ENCODE results near the gene RASL10B.

DNA sequence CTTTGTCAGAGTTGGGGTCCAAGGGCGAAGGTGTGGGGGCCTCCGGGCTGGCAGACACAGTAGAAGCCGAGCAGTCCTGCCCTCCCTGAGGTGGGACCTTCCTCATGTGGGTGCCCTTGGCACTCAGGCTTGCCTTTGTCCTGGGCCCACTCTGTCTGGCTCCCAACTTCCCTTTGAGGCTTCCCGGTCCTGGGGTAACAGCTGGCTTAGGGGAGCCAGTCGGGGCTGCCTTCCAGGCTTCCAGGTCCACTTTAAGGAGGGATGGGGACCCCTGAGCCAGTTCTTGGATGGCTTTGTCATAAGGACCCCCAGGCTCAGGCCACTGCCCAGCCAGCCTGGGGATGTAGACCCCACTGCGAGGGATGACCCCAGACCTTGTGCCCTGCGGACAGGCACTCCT is 13.8 kb downstream of the RASL10B start:
- TF ChIP-seq CTCF (IDR thresholded peaks at IDR 0.05; ENCODE audit: low read depth, low read length) (no peak), EZH2phosphoT487 (IDR thresholded peaks at IDR 0.05; ENCODE audit: low read depth) (no peak)

All from OCI-LY3 (cell line).